HL-60 (cell line): Measurements from ENCODE around the gene TARS2.

ENCODE experiments used
- REST ChIP-seq: IDR thresholded peaks from 2 replicates; pipeline ENCODE4 v1.6.1; 2012; ENCODE audit warnings: low read depth; ENCODE audit not compliant: insufficient replicate concordance
- SPI1 ChIP-seq: IDR thresholded peaks from 2 replicates; pipeline ENCODE4 v1.6.1; 2012; ENCODE audit warnings: low read depth, mild to moderate bottlenecking, borderline replicate concordance
- TF ChIP-seq, protein P1 (sequence below): IDR thresholded peaks from one replicate; pipeline ENCODE4 v1.5.1; 2011; ENCODE audit warnings: low read length, control low read depth, inconsistent platforms; ENCODE audit not compliant: insufficient read depth

GRCh38 chr1:150536836-150537731 is 49.9 kb downstream of the TARS2 start:
- TF ChIP-seq, protein P1, sequence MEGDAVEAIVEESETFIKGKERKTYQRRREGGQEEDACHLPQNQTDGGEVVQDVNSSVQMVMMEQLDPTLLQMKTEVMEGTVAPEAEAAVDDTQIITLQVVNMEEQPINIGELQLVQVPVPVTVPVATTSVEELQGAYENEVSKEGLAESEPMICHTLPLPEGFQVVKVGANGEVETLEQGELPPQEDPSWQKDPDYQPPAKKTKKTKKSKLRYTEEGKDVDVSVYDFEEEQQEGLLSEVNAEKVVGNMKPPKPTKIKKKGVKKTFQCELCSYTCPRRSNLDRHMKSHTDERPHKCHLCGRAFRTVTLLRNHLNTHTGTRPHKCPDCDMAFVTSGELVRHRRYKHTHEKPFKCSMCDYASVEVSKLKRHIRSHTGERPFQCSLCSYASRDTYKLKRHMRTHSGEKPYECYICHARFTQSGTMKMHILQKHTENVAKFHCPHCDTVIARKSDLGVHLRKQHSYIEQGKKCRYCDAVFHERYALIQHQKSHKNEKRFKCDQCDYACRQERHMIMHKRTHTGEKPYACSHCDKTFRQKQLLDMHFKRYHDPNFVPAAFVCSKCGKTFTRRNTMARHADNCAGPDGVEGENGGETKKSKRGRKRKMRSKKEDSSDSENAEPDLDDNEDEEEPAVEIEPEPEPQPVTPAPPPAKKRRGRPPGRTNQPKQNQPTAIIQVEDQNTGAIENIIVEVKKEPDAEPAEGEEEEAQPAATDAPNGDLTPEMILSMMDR = no peak
- TF ChIP-seq SPI1 = no peak
- no peak for TF ChIP-seq REST
